ENCODE results near the gene SLCO2A1. TPM values are rescaled to one million over a fixed set of nuclear protein-coding genes. Genes with fewer than 3 reads are reported as not detected.

The SLCO2A1 gene
- total RNA-seq, 4 donors from 2014 or later, result 5.4 to 24.9 (median 9.2) TPM

GRCh38 chr3:133998691-133999241 is 31.0 kb downstream of the SLCO2A1 start:
- no peak overlapping the region for H3K4me3 ChIP-seq (ENCODE audit: low read depth, poor library complexity, severe bottlenecking)
- no peak for TF ChIP-seq POLR2A (IDR thresholded peaks at IDR 0.05)
- TF ChIP-seq CTCF (IDR thresholded peaks at IDR 0.05), result no peak
- 76 to 80% methylated on average over 9 of the region's 9 CpGs for WGBS, 2 donors
- intact Hi-C loops (cut with DNase I; ENCODE audit: low total_unique reads), result no loop called here
- peak in 1 of 2 donors; percentile 59 for DNase-seq (ENCODE audit: low spot score in 2 of 2)

- no peak for TF ChIP-seq POLR2A (IDR thresholded peaks at IDR 0.05)
- no peak for TF ChIP-seq CTCF (IDR thresholded peaks at IDR 0.05)
- intact Hi-C loops (cut with DNase I; ENCODE audit: low total_unique reads), result no loop called here
- no peak overlapping the region for H3K4me3 ChIP-seq (ENCODE audit: low read depth, poor library complexity, severe bottlenecking)
- 74 to 77% methylated on average over 9 of the region's 9 CpGs for WGBS, 2 donors
- DNase-seq (ENCODE audit: low spot score in 2 of 2), result peak in 1 of 2 donors; percentile 74
Measured at GRCh38 chr3:133997871-133998635, 31.7 kb downstream of the SLCO2A1 start.

GRCh38 chr3:133996996-133997395 is 32.7 kb downstream of the SLCO2A1 start:
- intact Hi-C loops (cut with DNase I; ENCODE audit: low total_unique reads), result no loop called here
- WGBS, 2 donors, result 95% methylated on average over 5 of the region's 5 CpGs
- no peak overlapping the region for H3K4me3 ChIP-seq (ENCODE audit: low read depth, poor library complexity, severe bottlenecking)
- no peak for TF ChIP-seq POLR2A (IDR thresholded peaks at IDR 0.05)
- no peak for TF ChIP-seq CTCF (IDR thresholded peaks at IDR 0.05)
- peak in 1 of 2 donors; percentile 81 for DNase-seq (ENCODE audit: low spot score in 2 of 2)

GRCh38 chr3:133996251-133996661 is 33.5 kb downstream of the SLCO2A1 start:
- H3K4me3 ChIP-seq (ENCODE audit: low read depth, poor library complexity, severe bottlenecking), result no peak overlapping the region
- TF ChIP-seq CTCF (IDR thresholded peaks at IDR 0.05), result no peak
- TF ChIP-seq POLR2A (IDR thresholded peaks at IDR 0.05), result no peak
- 41 to 47% methylated on average over 9 to 12 of the region's 12 CpGs for WGBS, 2 donors
- intact Hi-C loops (cut with DNase I; ENCODE audit: low total_unique reads), result no loop called here
- DNase-seq (ENCODE audit: low spot score in 2 of 2), result peak in 1 of 2 donors; percentile 74

- intact Hi-C loops (cut with DNase I; ENCODE audit: low total_unique reads), result no loop called here
- 93 to 94% methylated on average over 2 of the region's 2 CpGs for WGBS, 2 donors
- no peak for TF ChIP-seq POLR2A (IDR thresholded peaks at IDR 0.05)
- no peak for TF ChIP-seq CTCF (IDR thresholded peaks at IDR 0.05)
- DNase-seq (ENCODE audit: low spot score in 2 of 2), result peak in 1 of 2 donors; percentile 67
- no peak overlapping the region for H3K4me3 ChIP-seq (ENCODE audit: low read depth, poor library complexity, severe bottlenecking)
Measured at GRCh38 chr3:133995264-133995663, 34.5 kb downstream of the SLCO2A1 start.

All from lower leg skin (tissue), 4 donors.